Right lobe of liver (tissue), 6 donors: ENCODE data around the gene CHST8. TPM values are rescaled to one million over a fixed set of nuclear protein-coding genes. Genes with fewer than 3 reads are reported as not detected.
"Not testable (repeated sequence)": the region's sequence is repeated elsewhere in the genome, so short reads cannot be mapped to it uniquely, and the experiment has no call there.

ENCODE experiments used
- ATAC-seq, 4 donors: fragments of 200-7000 bp; cut with Tn5 transposase; one replicate each; pipeline ENCODE4 v1.9.1; 2020; ENCODE audit warnings: mild to moderate bottlenecking in 4 of 4, moderate library complexity in 4 of 4
- DNase-seq, 3 donors: peaks; one replicate each; pipeline ENCODE4 v3.0.0-alpha.2; 2020
- H3K27ac ChIP-seq, 3 donors: fragments of 200-600 bp; one replicate each; pipeline ENCODE4 v1.8.0; 2022
- H3K27me3 ChIP-seq, 2 donors: fragments of 200-600 bp; one replicate each; pipeline ENCODE4 v1.8.0; 2022
- H3K36me3 ChIP-seq, 4 donors: fragments of 200-600 bp; sonication (generic) in 1 of 4; one replicate each; pipeline versions ENCODE4 v1.5.1 to v1.8.0; 2017 to 2022; ENCODE audit warnings: control low read depth in 1 of 4
- H3K4me1 ChIP-seq, 4 donors: fragments of 200-600 bp; sonication (generic) in 1 of 4; one replicate each; pipeline versions ENCODE4 v1.5.1 to v1.8.0; 2017 to 2022; ENCODE audit warnings: control low read depth in 1 of 4
- H3K4me3 ChIP-seq, 3 donors: fragments of 200-600 bp; one replicate each; pipeline ENCODE4 v1.8.0; 2022
- H3K9me3 ChIP-seq, 4 donors: fragments of 200-600 bp; sonication (generic) in 1 of 4; one replicate each; pipeline versions ENCODE4 v1.5.1 to v1.8.0; 2017 to 2022; ENCODE audit warnings: control low read depth in 1 of 4
- POLR2A ChIP-seq: fragments of 450-650 bp; IDR thresholded peaks from one replicate; pipeline ENCODE4 v1.6.1; 2017; ENCODE audit warnings: antibody characterized with exemption, mild to moderate bottlenecking
- WGBS: methylation state at CpG from one replicate; pipeline ENCODE4 v1.1.6; 2018; ENCODE audit warnings: low coverage, low lambda C conversion rate; ENCODE audit not compliant: insufficient coverage; ENCODE audit errors: missing lambda C conversion rate; 5-methylcytosine and 5-hydroxymethylcytosine counted together
- intact Hi-C, 2 donors: fragments of 100-400 bp; cut with DNase I; formaldehyde crosslinking; loops; one replicate each; pipeline versions ENCODE4 v1.11.2 to v1.14.1; 2022
- total RNA-seq, 6 experiments: library from RNA; depleted of rRNA in 2 of 6; stranded (reverse); fragments of >200 nt in 2 of 6; fragmentation: NEBNext Ultra II Directional in 3 of 6; extraction: Animal tissue kit (Norgen Biotek cat#: 25700) in 3 of 6; gene quantifications; one replicate each; pipeline versions ENCODE4 v1.1.0 to v1.2.4, GENCODE V29; 2016 to 2023
- TF ChIP-seq, protein P1 (sequence below), 4 donors: fragments of 200-600 bp in 3 of 4; fragments of 450-650 bp in 1 of 4; IDR thresholded peaks; one replicate each; pipeline versions ENCODE4 v1.5.1 to v1.8.0; 2016 to 2022; ENCODE audit warnings: antibody characterized with exemption in 4 of 4, mild to moderate bottlenecking in 2 of 4
- donor health status: DM: no; HTN: yes; CAD: no.
- donor health status: DM: no; HTN: no; CAD: no.
- donor health status: DM: no; HTN: no; CAD: no.
- donor health status: DM: no; HTN: yes; CAD: no.
- donor health status: DM: no; HTN: yes; CAD: no.

CHST8 gene
- total RNA-seq, 6 experiments from 2014 or later: 0.12 to 0.19 TPM; not detected in 4

DNA sequence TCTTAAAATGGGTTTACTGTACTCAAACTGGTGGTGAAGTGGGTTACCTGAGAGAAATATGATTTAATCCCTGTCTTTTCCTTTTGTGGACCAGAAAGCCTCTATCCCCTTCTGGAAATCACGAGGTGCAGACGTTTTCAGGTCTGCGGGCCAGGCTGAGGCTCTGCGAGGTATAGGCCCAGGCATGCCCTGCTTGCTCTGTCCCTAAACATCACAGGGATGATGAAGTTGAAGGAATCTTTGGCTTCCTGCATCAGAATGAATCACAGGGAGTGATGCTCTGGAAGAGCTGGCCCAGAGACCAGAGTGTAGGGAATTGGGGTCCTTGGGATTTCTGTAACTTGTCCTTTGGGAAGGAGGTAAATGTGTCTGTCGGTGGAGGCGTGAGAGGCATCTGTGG lies 18.4 kb upstream of the CHST8 start:
- intact Hi-C loops: no loop called here

DNA sequence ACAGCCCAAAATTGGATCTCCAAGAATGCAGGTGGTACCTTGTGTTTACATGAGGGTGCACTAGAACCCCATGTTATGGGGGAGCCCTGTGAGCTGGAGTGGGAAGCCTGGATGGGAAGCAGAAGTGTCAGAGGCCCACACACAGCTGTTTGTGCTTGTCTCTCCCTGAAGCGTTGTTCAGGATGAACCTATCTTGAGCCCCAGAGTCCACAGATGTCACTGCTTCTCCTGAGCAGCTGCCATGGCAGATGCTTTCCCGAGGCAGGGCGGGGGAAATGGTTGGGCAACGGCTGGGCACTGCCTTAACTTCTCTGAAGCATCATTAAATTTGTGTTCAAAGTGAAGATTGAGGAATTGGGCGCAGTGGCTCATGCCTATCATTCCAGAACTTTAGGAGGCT lies 17.1 kb upstream of the CHST8 start:
- intact Hi-C loops: no loop called here
- ATAC-seq (no peak), DNase-seq (no peak)
- no peak for TF ChIP-seq POLR2A
- TF ChIP-seq, protein P1, sequence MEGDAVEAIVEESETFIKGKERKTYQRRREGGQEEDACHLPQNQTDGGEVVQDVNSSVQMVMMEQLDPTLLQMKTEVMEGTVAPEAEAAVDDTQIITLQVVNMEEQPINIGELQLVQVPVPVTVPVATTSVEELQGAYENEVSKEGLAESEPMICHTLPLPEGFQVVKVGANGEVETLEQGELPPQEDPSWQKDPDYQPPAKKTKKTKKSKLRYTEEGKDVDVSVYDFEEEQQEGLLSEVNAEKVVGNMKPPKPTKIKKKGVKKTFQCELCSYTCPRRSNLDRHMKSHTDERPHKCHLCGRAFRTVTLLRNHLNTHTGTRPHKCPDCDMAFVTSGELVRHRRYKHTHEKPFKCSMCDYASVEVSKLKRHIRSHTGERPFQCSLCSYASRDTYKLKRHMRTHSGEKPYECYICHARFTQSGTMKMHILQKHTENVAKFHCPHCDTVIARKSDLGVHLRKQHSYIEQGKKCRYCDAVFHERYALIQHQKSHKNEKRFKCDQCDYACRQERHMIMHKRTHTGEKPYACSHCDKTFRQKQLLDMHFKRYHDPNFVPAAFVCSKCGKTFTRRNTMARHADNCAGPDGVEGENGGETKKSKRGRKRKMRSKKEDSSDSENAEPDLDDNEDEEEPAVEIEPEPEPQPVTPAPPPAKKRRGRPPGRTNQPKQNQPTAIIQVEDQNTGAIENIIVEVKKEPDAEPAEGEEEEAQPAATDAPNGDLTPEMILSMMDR (IDR thresholded peaks at IDR 0.05): no peak
- whole genome bisulfite sequencing: 65% methylated on average over 3 of the region's 5 CpGs
- Histone ChIP-seq H3K4me1 (no peaks in the 10 kb centered on the region), H3K9me3 (peaks cover 0 to 4% (median 0%) of the 10 kb centered on the region in 4 donors), H3K27ac (no peak overlapping the region), H3K4me3 (no peak overlapping the region), H3K36me3 (no peaks in the 10 kb centered on the region), H3K27me3 (no peaks in the 10 kb centered on the region)

More for the DNA sequence above, 18.4 kb upstream of the CHST8 start:
- TF ChIP-seq POLR2A: no peak
- TF ChIP-seq, protein P1 (IDR thresholded peaks at IDR 0.05): no peak
- Histone ChIP-seq H3K36me3 (no peaks in the 10 kb centered on the region), H3K9me3 (peaks cover 0 to 4% (median 0%) of the 10 kb centered on the region in 4 donors), H3K4me1 (no peaks in the 10 kb centered on the region), H3K4me3 (no peak overlapping the region), H3K27ac (no peak overlapping the region), H3K27me3 (no peaks in the 10 kb centered on the region)
- 40% methylated on average over 2 of the region's 6 CpGs for WGBS
- ATAC-seq (no peak), DNase-seq (no peak)

DNA sequence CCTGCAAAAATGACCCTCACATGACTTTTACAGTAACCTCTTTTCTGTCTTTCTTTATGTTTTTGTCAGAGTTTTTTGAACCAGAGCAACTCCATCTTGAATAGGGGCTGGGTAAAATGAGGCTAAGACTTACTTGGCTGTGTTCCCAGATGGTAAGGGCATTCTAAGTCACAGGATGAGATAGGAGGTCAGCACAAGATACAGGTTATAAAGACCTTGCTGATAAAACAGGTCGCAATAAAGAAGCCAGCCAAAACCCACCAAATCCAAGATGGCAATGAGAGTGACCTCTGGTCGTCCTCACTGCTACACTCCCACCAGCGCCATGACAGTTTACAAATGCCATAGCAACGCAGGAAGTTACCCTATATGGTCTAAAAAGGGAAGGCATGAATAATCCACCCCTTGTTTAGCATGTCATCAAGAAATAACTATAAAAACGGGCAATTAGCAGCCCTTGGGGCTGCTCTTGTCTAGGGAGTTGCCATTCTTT lies 15.9 kb upstream of the CHST8 start:
- H3K36me3 ChIP-seq, H3K27ac ChIP-seq, DNase-seq, H3K27me3 ChIP-seq, intact Hi-C loops, H3K4me3 ChIP-seq, H3K9me3 ChIP-seq, H3K4me1 ChIP-seq, ATAC-seq: not testable (repeated sequence)
- 38% methylated on average over 4 of the region's 5 CpGs for WGBS

DNA sequence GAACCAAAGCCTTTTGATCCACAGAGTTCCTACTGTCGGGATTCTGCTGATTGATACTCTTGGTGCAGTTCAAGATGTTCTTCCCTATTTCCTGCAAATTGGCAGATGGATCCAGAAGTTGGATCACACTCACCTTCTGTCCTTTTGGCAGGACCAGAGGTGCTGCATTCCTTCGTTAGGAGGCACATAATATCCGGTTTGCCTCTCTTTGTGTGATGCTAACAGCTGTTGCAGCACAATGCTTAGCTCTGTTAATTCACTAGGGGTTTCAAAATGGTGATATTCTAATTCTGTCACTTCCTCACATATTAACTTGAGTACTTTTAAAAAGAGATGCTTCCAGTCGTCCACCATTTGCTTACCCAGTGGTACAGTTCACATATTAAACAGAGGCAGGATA lies 15.2 kb upstream of the CHST8 start:
- Histone ChIP-seq H3K27me3 (no peaks in the 10 kb centered on the region), H3K9me3 (peaks cover 0 to 4% (median 0%) of the 10 kb centered on the region in 4 donors), H3K4me1 (no peaks in the 10 kb centered on the region), H3K4me3 (no peak overlapping the region), H3K27ac (no peak overlapping the region), H3K36me3 (no peaks in the 10 kb centered on the region)
- intact Hi-C loops: no loop called here
- ATAC-seq (no peak), DNase-seq (no peak)
- WGBS: 15% methylated on average over 4 of the region's 4 CpGs
- TF ChIP-seq, protein P1 (IDR thresholded peaks at IDR 0.05): no peak
- TF ChIP-seq POLR2A: no peak

DNA sequence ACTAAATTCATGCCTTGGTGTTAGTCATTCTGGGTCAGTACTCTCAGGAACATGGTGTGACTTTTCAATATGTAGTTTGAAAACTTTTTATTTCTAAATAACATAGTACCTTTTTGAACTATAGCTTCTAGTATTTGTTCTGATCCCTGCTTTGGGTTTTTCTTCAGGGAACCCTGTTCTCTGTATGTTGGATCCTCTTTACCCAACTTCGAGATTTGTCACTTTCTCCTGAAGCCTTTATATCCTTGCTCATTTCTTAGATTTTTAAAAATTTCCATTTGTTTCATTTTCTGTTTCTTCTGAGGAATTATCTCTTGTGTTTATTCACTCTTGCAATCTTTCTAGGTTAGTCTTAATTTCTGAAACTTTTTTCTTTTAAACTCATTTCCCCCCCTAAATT lies 12.4 kb upstream of the CHST8 start:
- H3K4me1 ChIP-seq: no peaks in the 10 kb centered on the region
- intact Hi-C loops: no loop called here
- ATAC-seq: no peak
- no peak for TF ChIP-seq POLR2A
- TF ChIP-seq, protein P1 (IDR thresholded peaks at IDR 0.05): no peak
- WGBS: 44% methylated on average over 1 of the region's 1 CpG
- no peaks in the 10 kb centered on the region for H3K36me3 ChIP-seq
- H3K27me3 ChIP-seq: no peaks in the 10 kb centered on the region
- H3K9me3 ChIP-seq: no peaks in the 10 kb centered on the region
- H3K4me3 ChIP-seq: no peak overlapping the region
- no peak overlapping the region for H3K27ac ChIP-seq
- no peak for DNase-seq
